Activated T-cell treated with anti-CD3 and anti-CD28 coated beads, Interleukin-2, amount 50 U/mL, for 24 hours (primary cell): ENCODE measurements around the gene PRKCH.

ENCODE experiments used
- DNase-seq: peaks from one replicate; pipeline ENCODE4 v3.0.0-alpha.2; 2020
- H3K27ac Mint-ChIP-seq: 2 replicates; pipeline ENCODE4 v1.8.0; 2020; ENCODE audit warnings: mild to moderate bottlenecking, mixed read lengths
- H3K27me3 Mint-ChIP-seq: 2 replicates; pipeline ENCODE4 v1.8.0; 2020; ENCODE audit warnings: mixed read lengths
- H3K36me3 Mint-ChIP-seq: 2 replicates; pipeline ENCODE4 v1.8.0; 2020; ENCODE audit warnings: low read depth, mixed read lengths
- H3K4me1 Mint-ChIP-seq: 2 replicates; pipeline ENCODE4 v1.8.0; 2020; ENCODE audit warnings: low read depth, mixed read lengths
- H3K4me3 Mint-ChIP-seq: 2 replicates; pipeline ENCODE4 v1.8.0; 2020; ENCODE audit warnings: mild to moderate bottlenecking, moderate library complexity, mixed read lengths
- H3K9me3 Mint-ChIP-seq: 2 replicates; pipeline ENCODE4 v1.8.0; 2020; ENCODE audit warnings: mixed read lengths

Gene PRKCH

GRCh38 chr14:61533513-61534255 is 212.3 kb downstream of the PRKCH start:
- Mint-ChIP-seq H3K4me1 (peaks cover 94% of the 10 kb centered on the region), H3K4me3 (peak overlapping the region; percentile 8), H3K36me3 (peaks cover 97% of the 10 kb centered on the region)

GRCh38 chr14:61535032-61535431 is 213.7 kb downstream of the PRKCH start:
- DNase-seq: no peak
- peaks cover 100% of the 10 kb centered on the region for H3K36me3 Mint-ChIP-seq
- H3K4me3 Mint-ChIP-seq: no peak overlapping the region
- H3K27ac Mint-ChIP-seq: peak overlapping the region; percentile 93
- no peaks in the 10 kb centered on the region for H3K9me3 Mint-ChIP-seq
- peaks cover 92% of the 10 kb centered on the region for H3K4me1 Mint-ChIP-seq
- no peaks in the 10 kb centered on the region for H3K27me3 Mint-ChIP-seq

More at GRCh38 chr14:61533513-61534255, 212.3 kb downstream of the PRKCH start:
- Mint-ChIP-seq H3K27ac (peak overlapping the region; percentile 93), H3K27me3 (no peaks in the 10 kb centered on the region), H3K9me3 (no peaks in the 10 kb centered on the region)
- no peak for DNase-seq

- Mint-ChIP-seq H3K4me3 (no peak overlapping the region), H3K27me3 (no peaks in the 10 kb centered on the region), H3K4me1 (peaks cover 89% of the 10 kb centered on the region), H3K36me3 (peaks cover 100% of the 10 kb centered on the region), H3K9me3 (no peaks in the 10 kb centered on the region), H3K27ac (peak overlapping the region; percentile 93)
- no peak for DNase-seq
Measured at GRCh38 chr14:61535458-61535857, 214.1 kb downstream of the PRKCH start.

- Mint-ChIP-seq H3K4me1 (peaks cover 89% of the 10 kb centered on the region), H3K27me3 (no peaks in the 10 kb centered on the region), H3K9me3 (no peaks in the 10 kb centered on the region), H3K4me3 (peak overlapping the region; percentile 8), H3K27ac (peak overlapping the region; percentile 93), H3K36me3 (peaks cover 100% of the 10 kb centered on the region)
- DNase-seq: no peak
Measured at GRCh38 chr14:61536661-61537562, 215.5 kb downstream of the PRKCH start.

GRCh38 chr14:61537563-61538463 is 216.4 kb downstream of the PRKCH start:
- no peaks in the 10 kb centered on the region for H3K9me3 Mint-ChIP-seq
- peaks cover 85% of the 10 kb centered on the region for H3K4me1 Mint-ChIP-seq
- H3K27me3 Mint-ChIP-seq: no peaks in the 10 kb centered on the region
- H3K4me3 Mint-ChIP-seq: peak overlapping the region; percentile 8
- H3K27ac Mint-ChIP-seq: peak overlapping the region; percentile 93
- DNase-seq: peak; percentile 54
- peaks cover 99% of the 10 kb centered on the region for H3K36me3 Mint-ChIP-seq

GRCh38 chr14:61538464-61539022 is 217.2 kb downstream of the PRKCH start:
- H3K27me3 Mint-ChIP-seq: no peaks in the 10 kb centered on the region
- peaks cover 84% of the 10 kb centered on the region for H3K4me1 Mint-ChIP-seq
- peaks cover 99% of the 10 kb centered on the region for H3K36me3 Mint-ChIP-seq
- DNase-seq: no peak
- no peak overlapping the region for H3K4me3 Mint-ChIP-seq
- H3K27ac Mint-ChIP-seq: peak overlapping the region; percentile 93
- H3K9me3 Mint-ChIP-seq: no peaks in the 10 kb centered on the region

- H3K27me3 Mint-ChIP-seq: no peaks in the 10 kb centered on the region
- no peak for DNase-seq
- H3K4me3 Mint-ChIP-seq: no peak overlapping the region
- H3K27ac Mint-ChIP-seq: peak overlapping the region; percentile 41
- peaks cover 77% of the 10 kb centered on the region for H3K4me1 Mint-ChIP-seq
- H3K9me3 Mint-ChIP-seq: no peaks in the 10 kb centered on the region
- H3K36me3 Mint-ChIP-seq: peaks cover 97% of the 10 kb centered on the region
Measured at GRCh38 chr14:61539631-61540030, 218.3 kb downstream of the PRKCH start.

GRCh38 chr14:61540931-61541330 is 219.6 kb downstream of the PRKCH start:
- peaks cover 95% of the 10 kb centered on the region for H3K36me3 Mint-ChIP-seq
- H3K27ac Mint-ChIP-seq: peak overlapping the region; percentile 76
- H3K4me1 Mint-ChIP-seq: peaks cover 71% of the 10 kb centered on the region
- no peak for DNase-seq
- no peaks in the 10 kb centered on the region for H3K9me3 Mint-ChIP-seq
- H3K27me3 Mint-ChIP-seq: no peaks in the 10 kb centered on the region
- no peak overlapping the region for H3K4me3 Mint-ChIP-seq

GRCh38 chr14:61542848-61543790 is 221.7 kb downstream of the PRKCH start:
- DNase-seq: no peak
- Mint-ChIP-seq H3K36me3 (peaks cover 95% of the 10 kb centered on the region), H3K27ac (peak overlapping the region; percentile 80), H3K4me3 (no peak overlapping the region), H3K27me3 (no peaks in the 10 kb centered on the region), H3K4me1 (peaks cover 67% of the 10 kb centered on the region), H3K9me3 (no peaks in the 10 kb centered on the region)

GRCh38 chr14:61543946-61544345 is 222.6 kb downstream of the PRKCH start:
- Mint-ChIP-seq H3K27me3 (no peaks in the 10 kb centered on the region), H3K27ac (peak overlapping the region; percentile 80), H3K36me3 (peaks cover 95% of the 10 kb centered on the region), H3K9me3 (no peaks in the 10 kb centered on the region), H3K4me3 (no peak overlapping the region), H3K4me1 (peaks cover 58% of the 10 kb centered on the region)
- no peak for DNase-seq

GRCh38 chr14:61544448-61545330 is 223.3 kb downstream of the PRKCH start:
- peak overlapping the region; percentile 80 for H3K27ac Mint-ChIP-seq
- H3K27me3 Mint-ChIP-seq: no peaks in the 10 kb centered on the region
- peaks cover 95% of the 10 kb centered on the region for H3K36me3 Mint-ChIP-seq

GRCh38 chr14:61545726-61546455 is 224.5 kb downstream of the PRKCH start:
- no peaks in the 10 kb centered on the region for H3K27me3 Mint-ChIP-seq
- DNase-seq: no peak
- no peak overlapping the region for H3K4me3 Mint-ChIP-seq
- H3K9me3 Mint-ChIP-seq: no peaks in the 10 kb centered on the region
- peak overlapping the region; percentile 52 for H3K27ac Mint-ChIP-seq
- H3K36me3 Mint-ChIP-seq: peaks cover 95% of the 10 kb centered on the region
- peaks cover 59% of the 10 kb centered on the region for H3K4me1 Mint-ChIP-seq

More at GRCh38 chr14:61544448-61545330, 223.3 kb downstream of the PRKCH start:
- no peak for DNase-seq
- H3K4me3 Mint-ChIP-seq: no peak overlapping the region
- H3K9me3 Mint-ChIP-seq: no peaks in the 10 kb centered on the region
- H3K4me1 Mint-ChIP-seq: peaks cover 58% of the 10 kb centered on the region
